ENCODE results near the gene CLCN1. TPM values are rescaled to one million over a fixed set of nuclear protein-coding genes. Genes with fewer than 3 reads are reported as not detected.

CLCN1 gene
- 10 to 100 TPM in 1 of 4 donors, under 1 TPM in 1, not detected in 2; 0.19 to 24.9 TPM for polyA plus RNA-seq
- long read RNA-seq, donor 1 = 0 reads
- long read RNA-seq, donor 2 = 0 reads
- long read RNA-seq, donor 3 = 0 reads
- long read RNA-seq, donor 4 = 0 reads
- long read RNA-seq, donor 5, partial matches to known transcripts = 5 of 5 reads
- long read RNA-seq, donor 5, other reads (novel, unspliced or antisense) = 0 of 5 reads
- long read RNA-seq, donor 6 = 0 reads
- long read RNA-seq, donor 7 = 0 reads
- long read RNA-seq, donor 8 = 0 reads
- long read RNA-seq, donor 9 = 0 reads
- long read RNA-seq, donor 10, partial matches to known transcripts = 24 of 24 reads
- long read RNA-seq, donor 10, other reads (novel, unspliced or antisense) = 0 of 24 reads

DNA sequence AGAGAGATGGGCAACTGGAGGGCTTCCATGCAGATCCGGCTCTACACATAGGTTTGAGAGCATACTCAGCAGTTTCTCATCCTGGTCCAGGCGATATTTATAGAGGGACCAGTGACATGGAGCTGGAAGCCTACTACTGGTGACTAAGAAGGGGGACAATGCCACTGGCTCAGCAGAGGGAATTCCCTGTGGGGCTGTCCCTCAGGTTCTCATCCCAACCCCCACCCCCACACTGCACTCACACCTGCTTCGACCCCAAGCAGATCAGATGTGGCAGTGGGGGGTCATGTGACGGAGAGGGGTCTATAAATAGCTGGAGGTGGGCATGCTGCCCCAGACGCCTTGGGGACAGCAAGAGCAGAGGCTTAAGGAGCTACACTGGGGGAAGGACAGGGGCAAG is at the start of gene CLCN1:
Gene CLCN1, plus strand, starts transcription at position 336 of the 400 bp plus-strand sequence. CDS start 102 bp downstream, outside the sequence.
- no peak for DNase-seq
- H3K4me1 ChIP-seq (ENCODE audit: control insufficient read depth in 3 of 3, insufficient read depth in 2 of 3, low read depth in 1 of 3, low read length in 2 of 3) = peaks cover 0 to 3% (median 0%) of the 10 kb centered on the region in 3 donors
- H3K27ac ChIP-seq (ENCODE audit: low read depth in 1 of 3, low read length in 2 of 3) = no peak within 1 kb of the TSS
- FAIRE-seq = no peak
- H3K27me3 ChIP-seq (ENCODE audit: control insufficient read depth in 3 of 3, insufficient read depth in 3 of 3, low read length in 3 of 3) = no peaks in the 10 kb centered on the region
- WGBS, 3 donors = 82 to 92% (median 87%) methylated on average over 5 of the region's 5 CpGs
- H3K9me3 ChIP-seq (ENCODE audit: control insufficient read depth in 2 of 2, insufficient read depth in 1 of 2, low read depth in 1 of 2, low read length in 1 of 2) = no peaks in the 10 kb centered on the region
- no peak within 1 kb of the TSS for H3K4me3 ChIP-seq (ENCODE audit: low read depth in 1 of 3, low read length in 3 of 3)
- H3K36me3 ChIP-seq (ENCODE audit: control insufficient read depth in 3 of 3, insufficient read depth in 2 of 3, low read depth in 1 of 3, low read length in 3 of 3) = no peaks in the 10 kb centered on the region

DNA sequence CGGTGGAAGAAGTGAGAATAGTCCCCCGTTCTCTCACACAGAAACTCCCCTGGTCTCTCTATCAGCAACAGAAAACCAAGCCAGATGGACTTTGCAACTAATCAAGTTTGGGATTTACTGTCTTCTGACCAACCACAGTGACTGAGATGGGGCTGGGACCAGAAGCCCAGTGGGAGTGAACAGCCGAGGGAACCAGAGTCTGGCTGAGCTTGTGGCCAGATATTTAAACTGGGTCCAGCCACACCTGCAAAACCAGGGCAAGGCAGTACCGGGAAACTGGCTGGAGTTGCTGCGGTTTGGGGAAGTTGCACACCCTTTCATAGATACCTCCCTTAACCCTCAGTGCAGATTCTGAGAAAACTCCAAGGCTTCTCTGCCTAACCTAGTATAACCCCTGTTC is 46.7 kb upstream of the CLCN1 start:
- FAIRE-seq (no peak), DNase-seq (peak; percentile 72 to 92)
- H3K4me1 ChIP-seq (ENCODE audit: control insufficient read depth in 3 of 3, insufficient read depth in 2 of 3, low read depth in 1 of 3, low read length in 2 of 3) = peaks cover 6 to 41% (median 8%) of the 10 kb centered on the region in 3 donors
- H3K36me3 ChIP-seq (ENCODE audit: control insufficient read depth in 3 of 3, insufficient read depth in 2 of 3, low read depth in 1 of 3, low read length in 3 of 3) = peaks cover 4 to 42% (median 18%) of the 10 kb centered on the region in 3 donors
- H3K9me3 ChIP-seq (ENCODE audit: control insufficient read depth in 2 of 2, insufficient read depth in 1 of 2, low read depth in 1 of 2, low read length in 1 of 2) = no peaks in the 10 kb centered on the region
- H3K27ac ChIP-seq (ENCODE audit: low read depth in 1 of 3, low read length in 2 of 3) = peak overlapping the region; percentile 25 to 68 (median 38)
- no peak overlapping the region for H3K4me3 ChIP-seq (ENCODE audit: low read depth in 1 of 3, low read length in 3 of 3)
- WGBS, 3 donors = 10 to 60% (median 42%) methylated on average over 5 of the region's 5 CpGs
- no peaks in the 10 kb centered on the region for H3K27me3 ChIP-seq (ENCODE audit: control insufficient read depth in 3 of 3, insufficient read depth in 3 of 3, low read length in 3 of 3)

DNA sequence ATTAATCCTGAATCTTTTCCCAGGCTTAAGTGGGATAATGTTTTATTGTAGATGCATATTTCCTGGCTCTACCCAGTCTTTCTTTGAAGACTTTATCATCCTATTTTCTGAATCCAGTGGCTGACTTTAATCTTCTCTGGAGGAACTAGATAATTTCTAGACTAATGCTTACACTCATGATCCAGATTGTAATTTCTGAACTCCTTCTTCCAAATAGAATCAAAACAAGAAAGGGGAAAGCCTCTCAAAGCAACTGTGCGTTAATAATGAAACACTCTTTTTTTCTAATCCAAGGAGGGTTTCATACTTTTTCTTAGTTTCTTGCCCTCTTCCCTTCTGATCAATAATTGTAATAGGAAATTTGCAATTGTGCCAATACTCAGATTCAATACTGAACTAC is 44.7 kb upstream of the CLCN1 start:
- no peak overlapping the region for H3K27ac ChIP-seq (ENCODE audit: low read depth in 1 of 3, low read length in 2 of 3)
- H3K36me3 ChIP-seq (ENCODE audit: control insufficient read depth in 3 of 3, insufficient read depth in 2 of 3, low read depth in 1 of 3, low read length in 3 of 3) = peaks cover 4 to 30% (median 18%) of the 10 kb centered on the region in 3 donors
- no peaks in the 10 kb centered on the region for H3K9me3 ChIP-seq (ENCODE audit: control insufficient read depth in 2 of 2, insufficient read depth in 1 of 2, low read depth in 1 of 2, low read length in 1 of 2)
- DNase-seq (no peak), FAIRE-seq (no peak)
- no peak overlapping the region for H3K4me3 ChIP-seq (ENCODE audit: low read depth in 1 of 3, low read length in 3 of 3)
- H3K27me3 ChIP-seq (ENCODE audit: control insufficient read depth in 3 of 3, insufficient read depth in 3 of 3, low read length in 3 of 3) = no peaks in the 10 kb centered on the region
- H3K4me1 ChIP-seq (ENCODE audit: control insufficient read depth in 3 of 3, insufficient read depth in 2 of 3, low read depth in 1 of 3, low read length in 2 of 3) = peaks cover 0 to 30% (median 6%) of the 10 kb centered on the region in 3 donors
- WGBS, 3 donors = 81 to 91% (median 89%) methylated on average over 1 of the region's 1 CpG

DNA sequence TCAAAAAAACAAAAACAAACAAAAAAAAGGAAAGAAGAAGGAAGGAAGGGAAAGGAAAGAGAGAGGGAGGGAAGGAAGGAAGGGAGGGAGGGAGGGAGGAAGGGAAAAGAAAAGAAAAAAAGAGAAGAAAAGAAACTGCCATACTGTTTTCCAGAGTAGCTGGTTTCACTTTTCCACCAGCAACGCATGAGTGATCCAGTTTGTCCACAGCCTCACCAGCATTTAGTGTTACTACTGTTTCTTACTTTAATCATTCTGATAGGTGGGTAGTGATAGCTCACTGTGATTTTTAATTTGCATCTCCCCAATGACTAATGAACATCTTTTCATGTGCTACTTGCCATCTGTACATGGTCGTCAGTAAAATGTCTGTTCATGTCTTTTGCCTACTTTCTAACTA is 43.0 kb upstream of the CLCN1 start:
- no peak for DNase-seq
- FAIRE-seq = no peak
- 91 to 94% (median 92%) methylated on average over 2 of the region's 2 CpGs for WGBS, 3 donors
- Histone ChIP-seq H3K4me1 (ENCODE audit: control insufficient read depth in 3 of 3, insufficient read depth in 2 of 3, low read depth in 1 of 3, low read length in 2 of 3) (peaks cover 0 to 17% (median 1%) of the 10 kb centered on the region in 3 donors), H3K27ac (ENCODE audit: low read depth in 1 of 3, low read length in 2 of 3) (no peak overlapping the region), H3K4me3 (ENCODE audit: low read depth in 1 of 3, low read length in 3 of 3) (no peak overlapping the region), H3K9me3 (ENCODE audit: control insufficient read depth in 2 of 2, insufficient read depth in 1 of 2, low read depth in 1 of 2, low read length in 1 of 2) (no peaks in the 10 kb centered on the region), H3K36me3 (ENCODE audit: control insufficient read depth in 3 of 3, insufficient read depth in 2 of 3, low read depth in 1 of 3, low read length in 3 of 3) (peaks cover 0 to 19% (median 15%) of the 10 kb centered on the region in 3 donors), H3K27me3 (ENCODE audit: control insufficient read depth in 3 of 3, insufficient read depth in 3 of 3, low read length in 3 of 3) (no peaks in the 10 kb centered on the region)

DNA sequence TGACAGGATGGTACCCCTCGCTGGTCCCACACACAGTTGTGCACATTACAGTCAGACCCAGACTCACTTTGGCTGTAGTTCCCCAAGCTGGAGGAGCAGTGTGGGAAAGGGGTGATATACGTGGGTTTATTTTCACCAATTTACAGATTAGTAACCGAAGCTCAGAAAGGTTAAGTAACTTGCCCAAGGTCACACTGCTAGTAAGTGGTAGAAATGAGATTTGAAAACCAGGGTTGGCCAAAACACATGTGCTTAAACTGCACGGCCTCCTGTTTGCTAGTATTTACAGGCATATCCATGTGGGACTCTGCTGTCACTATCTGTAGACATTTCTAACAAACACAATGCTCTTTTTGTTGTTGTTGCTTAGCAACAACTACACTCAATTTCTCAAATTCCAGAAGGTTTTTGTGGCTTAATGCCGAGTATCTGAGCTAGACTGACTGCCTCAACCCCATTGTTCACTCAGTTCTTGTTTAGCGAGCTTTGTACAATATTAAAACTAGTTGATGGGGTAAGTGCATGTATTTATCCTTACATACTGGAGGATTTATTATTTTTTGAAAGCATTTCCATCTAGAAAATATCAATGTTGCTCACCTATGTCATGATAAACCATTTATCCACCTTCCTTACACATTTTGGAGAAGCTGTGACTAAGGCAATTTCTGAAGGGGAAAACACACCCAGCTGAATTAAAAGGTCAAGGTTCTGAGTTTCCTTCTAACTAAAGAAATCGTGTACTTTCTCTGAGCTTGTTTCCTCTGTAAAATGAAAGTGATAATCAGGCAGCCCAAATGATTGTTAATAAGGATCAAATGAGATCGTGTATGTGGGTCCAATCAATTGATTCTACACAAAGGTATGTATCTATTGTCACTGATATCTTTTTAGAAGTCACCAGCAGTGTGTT is 36.5 kb upstream of the CLCN1 start:
- Histone ChIP-seq H3K36me3 (ENCODE audit: control insufficient read depth in 3 of 3, insufficient read depth in 2 of 3, low read depth in 1 of 3, low read length in 3 of 3) (no peaks in the 10 kb centered on the region), H3K4me3 (ENCODE audit: low read depth in 1 of 3, low read length in 3 of 3) (no peak overlapping the region), H3K9me3 (ENCODE audit: control insufficient read depth in 2 of 2, insufficient read depth in 1 of 2, low read depth in 1 of 2, low read length in 1 of 2) (no peaks in the 10 kb centered on the region), H3K27ac (ENCODE audit: low read depth in 1 of 3, low read length in 2 of 3) (peak overlapping the region; percentile 56 to 85 (median 67)), H3K27me3 (ENCODE audit: control insufficient read depth in 3 of 3, insufficient read depth in 3 of 3, low read length in 3 of 3) (no peaks in the 10 kb centered on the region), H3K4me1 (ENCODE audit: control insufficient read depth in 3 of 3, insufficient read depth in 2 of 3, low read depth in 1 of 3, low read length in 2 of 3) (peaks cover 9 to 28% (median 10%) of the 10 kb centered on the region in 3 donors)
- WGBS, 3 donors = 17 to 26% (median 18%) methylated on average over 8 of the region's 8 CpGs
- DNase-seq (peak; percentile 51 to 71), FAIRE-seq (no peak)

DNA sequence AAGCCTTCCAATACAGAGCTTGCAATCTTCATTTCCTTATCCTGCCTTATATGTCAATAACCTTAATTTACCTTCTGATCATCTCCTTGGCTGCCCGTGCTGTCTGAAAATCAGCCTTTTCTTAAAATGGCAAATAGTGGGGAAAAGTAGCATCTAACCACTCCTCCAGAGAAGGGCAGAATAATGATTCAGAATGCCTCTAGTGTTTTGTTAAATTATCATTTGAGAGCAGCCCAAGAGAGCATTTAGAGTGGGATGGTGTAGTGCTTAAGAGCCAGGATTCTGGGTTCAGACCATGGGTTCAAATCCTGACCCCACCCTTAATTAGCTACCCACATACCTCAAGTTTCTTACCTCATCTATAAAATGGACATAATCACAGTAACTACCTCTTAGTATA is 35.8 kb upstream of the CLCN1 start:
- DNase-seq (no peak), FAIRE-seq (no peak)
- no peaks in the 10 kb centered on the region for H3K27me3 ChIP-seq (ENCODE audit: control insufficient read depth in 3 of 3, insufficient read depth in 3 of 3, low read length in 3 of 3)
- 6 to 37% (median 14%) methylated on average over 1 of the region's 1 CpG for WGBS, 3 donors
- H3K36me3 ChIP-seq (ENCODE audit: control insufficient read depth in 3 of 3, insufficient read depth in 2 of 3, low read depth in 1 of 3, low read length in 3 of 3) = no peaks in the 10 kb centered on the region
- H3K27ac ChIP-seq (ENCODE audit: low read depth in 1 of 3, low read length in 2 of 3) = peak overlapping the region; percentile 56 to 67 (median 65)
- H3K4me1 ChIP-seq (ENCODE audit: control insufficient read depth in 3 of 3, insufficient read depth in 2 of 3, low read depth in 1 of 3, low read length in 2 of 3) = peaks cover 9 to 31% (median 10%) of the 10 kb centered on the region in 3 donors
- H3K4me3 ChIP-seq (ENCODE audit: low read depth in 1 of 3, low read length in 3 of 3) = no peak overlapping the region
- H3K9me3 ChIP-seq (ENCODE audit: control insufficient read depth in 2 of 2, insufficient read depth in 1 of 2, low read depth in 1 of 2, low read length in 1 of 2) = no peaks in the 10 kb centered on the region

DNA sequence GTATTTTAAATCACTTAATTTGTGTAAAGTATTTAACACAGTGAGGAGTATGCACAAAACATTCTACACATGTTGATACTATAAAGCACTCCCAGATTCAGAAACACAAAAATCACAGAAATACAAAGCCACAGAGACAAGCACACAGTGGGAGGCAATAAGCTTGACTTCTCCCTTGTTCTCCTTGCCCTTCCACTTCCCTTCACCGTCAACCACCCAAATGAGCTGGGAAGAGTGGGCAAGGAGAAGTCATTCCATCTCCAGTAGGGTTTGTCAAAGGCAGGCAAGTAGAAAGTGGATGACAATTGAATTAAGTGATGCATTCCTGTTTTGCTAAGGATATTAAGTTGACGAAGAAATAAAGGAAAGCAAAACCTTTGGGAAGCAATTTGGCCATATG is 35.3 kb upstream of the CLCN1 start:
- no peak for DNase-seq
- no peaks in the 10 kb centered on the region for H3K27me3 ChIP-seq (ENCODE audit: control insufficient read depth in 3 of 3, insufficient read depth in 3 of 3, low read length in 3 of 3)
- H3K4me1 ChIP-seq (ENCODE audit: control insufficient read depth in 3 of 3, insufficient read depth in 2 of 3, low read depth in 1 of 3, low read length in 2 of 3) = peaks cover 9 to 35% (median 10%) of the 10 kb centered on the region in 3 donors
- no peak overlapping the region for H3K4me3 ChIP-seq (ENCODE audit: low read depth in 1 of 3, low read length in 3 of 3)
- FAIRE-seq = no peak
- no peaks in the 10 kb centered on the region for H3K36me3 ChIP-seq (ENCODE audit: control insufficient read depth in 3 of 3, insufficient read depth in 2 of 3, low read depth in 1 of 3, low read length in 3 of 3)
- H3K27ac ChIP-seq (ENCODE audit: low read depth in 1 of 3, low read length in 2 of 3) = peak overlapping the region in 1 of 3 donors; percentile 3
- H3K9me3 ChIP-seq (ENCODE audit: control insufficient read depth in 2 of 2, insufficient read depth in 1 of 2, low read depth in 1 of 2, low read length in 1 of 2) = no peaks in the 10 kb centered on the region
- 83 to 88% (median 85%) methylated on average over 2 of the region's 2 CpGs for WGBS, 3 donors

DNA sequence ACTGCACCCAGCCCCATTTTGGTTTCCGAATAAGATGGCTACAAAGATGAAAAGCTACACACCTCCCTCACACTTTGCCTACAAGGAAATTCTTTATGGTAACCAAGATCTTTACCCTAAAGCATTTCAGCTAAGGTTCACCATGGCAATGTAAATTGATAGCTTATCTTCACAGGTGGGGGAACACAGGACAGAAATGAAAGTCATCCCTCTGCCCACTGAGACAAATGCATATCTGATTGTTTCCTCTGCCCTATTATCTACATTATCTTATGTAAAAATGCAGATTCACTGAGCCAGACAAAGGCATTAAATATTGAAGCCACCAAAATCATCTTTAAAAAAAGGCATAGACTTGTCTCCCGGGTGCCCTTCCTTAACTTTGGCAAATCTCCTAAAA is 34.4 kb upstream of the CLCN1 start:
- H3K4me1 ChIP-seq (ENCODE audit: control insufficient read depth in 3 of 3, insufficient read depth in 2 of 3, low read depth in 1 of 3, low read length in 2 of 3) = peaks cover 9 to 45% (median 10%) of the 10 kb centered on the region in 3 donors
- H3K27ac ChIP-seq (ENCODE audit: low read depth in 1 of 3, low read length in 2 of 3) = no peak overlapping the region
- H3K27me3 ChIP-seq (ENCODE audit: control insufficient read depth in 3 of 3, insufficient read depth in 3 of 3, low read length in 3 of 3) = no peaks in the 10 kb centered on the region
- FAIRE-seq = no peak
- no peaks in the 10 kb centered on the region for H3K9me3 ChIP-seq (ENCODE audit: control insufficient read depth in 2 of 2, insufficient read depth in 1 of 2, low read depth in 1 of 2, low read length in 1 of 2)
- no peak overlapping the region for H3K4me3 ChIP-seq (ENCODE audit: low read depth in 1 of 3, low read length in 3 of 3)
- WGBS, 3 donors = 73 to 93% (median 87%) methylated on average over 2 of the region's 2 CpGs
- DNase-seq = no peak
- H3K36me3 ChIP-seq (ENCODE audit: control insufficient read depth in 3 of 3, insufficient read depth in 2 of 3, low read depth in 1 of 3, low read length in 3 of 3) = peaks cover 0 to 7% (median 0%) of the 10 kb centered on the region in 3 donors

Data from small intestine (tissue), 16 donors.